Measurements from ENCODE around the gene MRPS24. TPM values are rescaled to one million over a fixed set of nuclear protein-coding genes. Genes with fewer than 3 reads are reported as not detected.
"Not testable (repeated sequence)": the region's sequence is repeated elsewhere in the genome, so short reads cannot be mapped to it uniquely, and the experiment has no call there.

MRPS24 gene
- total RNA-seq, 2 experiments from 2014 or later = 127 to 130 TPM

DNA sequence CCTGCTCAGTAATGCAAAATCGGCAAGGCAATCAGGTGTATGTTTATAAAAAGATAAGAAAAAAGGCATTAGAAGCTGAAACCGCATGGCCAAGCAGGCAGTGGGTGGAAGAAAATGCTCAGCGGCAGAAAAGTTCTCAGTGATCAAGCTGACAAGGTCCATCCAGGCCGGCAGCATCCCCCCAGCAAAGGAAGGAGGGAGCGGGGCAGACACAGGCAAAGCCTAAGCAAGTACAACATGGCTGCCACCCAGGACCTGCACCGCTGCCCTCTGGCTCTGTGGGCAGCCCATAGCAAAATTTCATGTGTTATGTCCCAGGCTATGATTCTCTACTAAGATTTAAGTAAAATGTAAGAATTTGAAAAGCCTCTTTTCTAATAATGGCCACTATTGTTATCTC lies 45.4 kb downstream of the MRPS24 start:
- intact Hi-C loops (cut with micrococcal nuclease) = no loop called here
- TF ChIP-seq, protein P1, sequence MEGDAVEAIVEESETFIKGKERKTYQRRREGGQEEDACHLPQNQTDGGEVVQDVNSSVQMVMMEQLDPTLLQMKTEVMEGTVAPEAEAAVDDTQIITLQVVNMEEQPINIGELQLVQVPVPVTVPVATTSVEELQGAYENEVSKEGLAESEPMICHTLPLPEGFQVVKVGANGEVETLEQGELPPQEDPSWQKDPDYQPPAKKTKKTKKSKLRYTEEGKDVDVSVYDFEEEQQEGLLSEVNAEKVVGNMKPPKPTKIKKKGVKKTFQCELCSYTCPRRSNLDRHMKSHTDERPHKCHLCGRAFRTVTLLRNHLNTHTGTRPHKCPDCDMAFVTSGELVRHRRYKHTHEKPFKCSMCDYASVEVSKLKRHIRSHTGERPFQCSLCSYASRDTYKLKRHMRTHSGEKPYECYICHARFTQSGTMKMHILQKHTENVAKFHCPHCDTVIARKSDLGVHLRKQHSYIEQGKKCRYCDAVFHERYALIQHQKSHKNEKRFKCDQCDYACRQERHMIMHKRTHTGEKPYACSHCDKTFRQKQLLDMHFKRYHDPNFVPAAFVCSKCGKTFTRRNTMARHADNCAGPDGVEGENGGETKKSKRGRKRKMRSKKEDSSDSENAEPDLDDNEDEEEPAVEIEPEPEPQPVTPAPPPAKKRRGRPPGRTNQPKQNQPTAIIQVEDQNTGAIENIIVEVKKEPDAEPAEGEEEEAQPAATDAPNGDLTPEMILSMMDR (IDR thresholded peaks at IDR 0.05) = no peak
- H3K27me3 Mint-ChIP-seq = peaks cover 19% of the 10 kb centered on the region
- ChIA-PET CTCF (interaction anchor here (0.8 to 6.2 kb wide), 2 partner anchors 15 to 123 kb away, joined by 3 to 38 read pairs; no protein-coding TSS in a partner anchor), POLR2A (no interaction called here)
- H3K36me3 Mint-ChIP-seq (ENCODE audit: low read depth) = no peaks in the 10 kb centered on the region
- no peak overlapping the region for H3K27ac Mint-ChIP-seq
- H3K4me3 Mint-ChIP-seq = no peak overlapping the region
- no peak for DNase-seq
- H3K4me1 Mint-ChIP-seq (ENCODE audit: low read depth) = no peaks in the 10 kb centered on the region
- ATAC-seq = no peak
- no peaks in the 10 kb centered on the region for H3K9me3 Mint-ChIP-seq

DNA sequence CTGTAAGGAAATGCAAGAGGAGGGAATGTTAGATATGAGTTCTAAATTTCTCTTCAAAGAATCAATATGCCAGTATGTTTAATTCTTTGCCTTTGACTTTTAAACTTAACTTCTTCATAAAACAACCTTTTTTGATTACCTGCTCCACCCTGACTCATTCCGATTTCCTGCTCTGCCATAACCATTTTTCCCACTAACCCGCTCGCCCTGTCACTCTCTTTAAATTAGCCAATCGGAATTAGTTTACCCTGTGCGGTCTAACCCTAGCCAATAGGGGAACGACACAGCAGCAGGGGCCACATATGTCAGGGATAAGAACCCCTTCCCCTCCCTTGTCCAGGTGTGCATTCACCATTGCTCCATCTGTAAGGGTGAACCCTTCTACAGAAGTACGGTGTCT lies 45.9 kb downstream of the MRPS24 start:
- not testable (repeated sequence) for H3K9me3 Mint-ChIP-seq, H3K4me3 Mint-ChIP-seq

More for the DNA sequence above, 45.9 kb downstream of the MRPS24 start:
- DNase-seq; H3K36me3 Mint-ChIP-seq (ENCODE audit: low read depth); intact Hi-C loops (cut with micrococcal nuclease); H3K4me1 Mint-ChIP-seq (ENCODE audit: low read depth); ATAC-seq; POLR2A ChIA-PET; H3K27ac Mint-ChIP-seq: not testable (repeated sequence)
- peaks cover 20% of the 10 kb centered on the region for H3K27me3 Mint-ChIP-seq
- CTCF ChIA-PET = interaction anchor here (6.2 kb wide), 1 partner anchor 15 kb away, joined by 38 read pairs; no protein-coding TSS in a partner anchor

Other genes with a start within 250 kb of the MRPS24 start
- 10 to 100 TPM; 78.8 to 85.6 TPM for gene COA1, start 140.0 kb downstream of the MRPS24 start, total RNA-seq
- 10 to 100 TPM; 30.9 to 34.2 TPM for gene BLVRA, start 110.8 kb downstream of the MRPS24 start, total RNA-seq
- gene URGCP, start 37.1 kb upstream of the MRPS24 start, total RNA-seq = 10 to 100 TPM; 18.8 to 19.4 TPM
- 10 to 100 TPM in 1 of 2 experiments, 1 to 10 TPM in 1; 8.8 to 10.2 TPM for gene UBE2D4, start 56.9 kb upstream of the MRPS24 start, total RNA-seq
- not detected for gene SPDYE1, start 128.4 kb upstream of the MRPS24 start, total RNA-seq
- 100 to 1,000 TPM; 108 to 110 TPM for gene DBNL, start 175.2 kb upstream of the MRPS24 start, total RNA-seq
- under 1 TPM in 1 of 2 experiments, not detected in 1; 0.49 TPM for gene PGAM2, start 196.1 kb upstream of the MRPS24 start, total RNA-seq
- gene POLM, start 213.0 kb upstream of the MRPS24 start, total RNA-seq = 10 to 100 TPM; 35.4 to 37.2 TPM
- 10 to 100 TPM; 29.1 to 30.4 TPM for gene AEBP1, start 234.8 kb upstream of the MRPS24 start, total RNA-seq

All from activated CD8-positive, alpha-beta T cell treated with anti-CD3 and anti-CD28 coated beads for 36 hours (primary cell).